Inflammatory macrophage treated with lipopolysaccharide for 4 hours (primary cell): Measurements from ENCODE around the gene ABCA13.

ENCODE experiments used
- DNase-seq: peaks from one replicate; pipeline ENCODE4 v3.0.0-alpha.2; 2020

The ABCA13 gene

DNA sequence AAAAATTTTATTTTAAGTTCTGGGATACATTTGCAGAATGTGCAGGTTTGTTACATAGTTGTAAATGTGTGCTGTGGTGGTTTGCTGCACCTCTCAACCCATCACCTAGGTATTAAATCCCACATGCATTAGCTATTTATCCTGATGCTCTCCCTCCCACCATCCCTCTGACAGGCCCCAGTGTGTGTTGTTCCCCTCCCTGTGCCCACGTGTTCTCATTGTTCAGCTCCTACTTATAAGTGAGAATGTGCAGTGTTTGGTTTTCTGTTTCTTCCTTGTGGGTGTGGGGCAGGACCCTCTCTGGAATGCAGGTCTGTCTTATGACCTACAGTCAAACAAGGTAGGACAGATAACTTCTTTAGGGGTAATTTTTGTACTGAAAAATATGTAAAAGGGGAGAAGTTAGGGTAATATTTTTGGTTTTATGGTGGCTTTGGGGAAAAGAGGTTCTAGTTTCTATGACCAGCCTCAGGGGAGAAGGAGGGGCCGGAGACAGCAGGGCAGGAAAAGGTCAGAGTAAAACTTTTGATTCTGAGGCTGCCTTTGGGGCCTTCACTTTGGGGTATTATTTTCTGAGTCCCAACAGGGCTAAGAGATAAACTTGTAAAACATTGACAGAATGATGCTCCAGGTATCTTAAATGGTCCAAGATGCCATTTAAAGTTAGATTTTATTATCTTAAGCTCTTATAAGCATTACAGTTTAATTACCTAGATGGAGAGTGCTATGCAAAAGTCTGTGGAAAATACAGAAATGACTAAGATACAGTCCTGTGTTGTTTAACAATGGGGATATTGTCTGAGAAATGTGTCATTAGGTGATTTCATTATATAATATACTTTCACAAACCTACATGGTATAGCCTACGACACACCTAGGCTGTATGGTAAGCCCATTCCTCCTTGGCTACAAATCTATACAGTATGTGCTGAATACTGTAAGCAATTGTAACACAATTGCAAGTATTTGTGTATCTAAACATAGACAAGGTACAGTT, 354.8 kb downstream of the ABCA13 start:
- no peak for DNase-seq

DNA sequence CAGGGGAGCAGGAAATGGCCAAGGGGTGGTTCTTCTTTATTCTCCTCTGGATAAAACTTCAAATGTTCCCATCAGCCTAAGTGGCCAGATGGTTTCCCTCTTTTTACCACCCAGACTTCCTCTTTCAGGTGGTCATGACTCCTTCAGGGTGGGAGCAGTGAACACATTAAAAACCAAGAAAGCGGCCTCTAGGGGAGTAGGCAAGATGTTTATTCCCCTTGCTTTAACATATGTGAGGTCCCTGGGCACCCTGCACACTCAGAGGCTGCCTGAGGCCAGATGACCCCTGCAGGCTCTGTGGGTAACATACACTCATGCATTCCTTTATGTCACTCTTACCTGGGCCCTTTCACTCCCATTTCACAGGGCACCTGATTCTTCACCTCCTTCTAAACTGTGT, 357.4 kb downstream of the ABCA13 start:
- DNase-seq: no peak

GRCh38 chr7:48537561-48537960, 366.3 kb downstream of the ABCA13 start:
- DNase-seq: no peak

DNA sequence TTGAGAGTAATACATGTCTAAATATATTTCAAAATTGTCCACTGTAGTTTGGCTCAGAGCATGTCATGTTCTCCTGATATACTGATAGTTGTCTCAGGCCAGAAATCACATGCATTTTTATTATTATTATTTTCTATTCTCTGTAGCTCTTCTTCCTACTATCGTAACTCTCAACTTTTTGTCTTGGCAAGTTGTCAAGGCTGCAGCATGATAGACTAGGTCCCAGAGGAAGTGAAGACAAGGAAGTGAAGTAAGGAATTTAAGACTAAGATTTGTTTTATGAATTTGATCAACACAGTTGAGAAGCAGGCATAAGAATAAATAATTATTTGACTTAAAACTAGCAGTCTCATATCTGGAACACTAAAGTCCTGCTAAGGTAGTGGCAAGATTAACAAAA, 369.5 kb downstream of the ABCA13 start:
- peak; percentile 18 for DNase-seq

DNA sequence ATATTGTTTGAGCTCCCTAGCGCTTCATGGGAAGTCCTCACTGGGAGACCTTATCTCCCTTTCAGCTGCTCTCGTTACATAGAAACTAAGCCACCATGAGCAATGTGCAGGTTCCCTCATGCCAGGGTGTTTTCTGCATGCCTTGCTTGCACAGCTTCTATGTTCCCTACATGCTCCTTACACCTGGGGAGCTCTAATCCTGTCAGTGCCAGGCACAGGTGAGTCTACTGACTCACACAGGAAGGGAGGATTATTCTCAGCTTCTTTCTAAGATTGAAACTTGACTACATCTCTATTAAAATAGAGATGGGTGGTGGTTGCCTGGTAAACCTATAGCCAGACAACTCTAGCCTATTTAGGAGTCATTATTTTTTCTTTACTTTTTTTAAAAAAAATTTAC, 377.4 kb downstream of the ABCA13 start:
- DNase-seq: no peak

GRCh38 chr7:48551652-48552051, 380.4 kb downstream of the ABCA13 start:
- DNase-seq: no peak

DNA sequence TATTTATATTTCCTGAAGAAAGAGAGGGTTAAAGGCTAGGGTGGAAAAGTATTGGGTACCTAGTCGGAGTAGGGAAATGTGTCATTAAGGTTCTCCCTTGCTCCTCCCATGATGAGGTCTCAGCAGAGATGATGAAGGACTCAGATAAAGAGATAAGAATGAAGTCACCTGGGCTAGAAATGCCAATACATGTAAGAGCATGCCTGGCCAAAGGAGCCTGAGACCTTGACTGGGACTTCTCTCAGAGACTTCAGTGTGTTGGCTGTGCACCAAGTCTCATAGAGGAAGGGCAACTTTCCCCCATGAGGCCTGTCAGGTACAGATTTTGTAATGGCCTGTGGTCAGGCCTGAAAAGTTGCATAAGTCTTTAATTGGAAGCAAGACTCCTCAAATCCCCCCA, 392.1 kb downstream of the ABCA13 start:
- DNase-seq: no peak

- DNase-seq: no peak
Measured at GRCh38 chr7:48575516-48575915, 404.3 kb downstream of the ABCA13 start.

DNA sequence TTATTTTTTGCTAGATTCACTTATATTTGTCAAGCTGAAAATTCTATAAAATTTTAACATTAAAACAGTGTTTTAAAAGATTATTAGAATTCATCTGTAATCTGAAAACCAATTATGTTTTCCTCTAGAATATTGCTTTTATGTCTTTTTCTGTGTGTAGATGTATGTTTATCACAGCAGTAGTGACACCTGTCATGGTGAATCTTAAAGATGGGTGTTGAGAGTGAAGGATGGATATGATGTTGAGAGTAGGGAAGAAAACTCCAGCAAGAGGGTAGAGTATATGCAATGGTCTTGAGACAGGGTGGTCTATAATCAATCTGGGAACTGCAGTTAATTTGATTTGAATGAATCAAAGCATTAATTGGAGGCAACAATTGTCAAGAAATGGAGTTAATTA, 416.2 kb downstream of the ABCA13 start:
- DNase-seq: no peak

GRCh38 chr7:48594349-48594748, 423.1 kb downstream of the ABCA13 start:
- DNase-seq: no peak

- no peak for DNase-seq
Measured at GRCh38 chr7:48595756-48596155, 424.5 kb downstream of the ABCA13 start.

DNA sequence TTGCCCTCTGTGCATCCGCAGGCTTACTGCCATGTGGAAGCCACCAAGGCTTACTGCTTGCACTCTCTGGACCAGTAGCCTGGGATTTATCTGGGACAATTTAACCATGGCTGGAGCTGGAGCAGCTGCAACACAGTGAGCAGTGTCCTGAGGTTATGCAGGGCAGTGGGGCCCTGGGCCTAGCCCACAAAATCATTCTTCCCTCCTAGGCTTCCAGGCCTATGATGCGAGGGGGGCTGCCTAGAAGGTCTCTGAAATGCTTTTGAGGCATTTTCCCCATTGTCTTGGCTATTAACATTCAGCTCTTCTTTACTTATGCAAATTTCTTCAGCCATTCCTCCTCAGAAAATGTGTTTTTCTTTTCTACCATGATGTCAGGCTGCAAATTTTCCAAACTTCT, 439.4 kb downstream of the ABCA13 start:
- DNase-seq: no peak

- no peak for DNase-seq
Measured at GRCh38 chr7:48611993-48612392, 440.7 kb downstream of the ABCA13 start.

DNA sequence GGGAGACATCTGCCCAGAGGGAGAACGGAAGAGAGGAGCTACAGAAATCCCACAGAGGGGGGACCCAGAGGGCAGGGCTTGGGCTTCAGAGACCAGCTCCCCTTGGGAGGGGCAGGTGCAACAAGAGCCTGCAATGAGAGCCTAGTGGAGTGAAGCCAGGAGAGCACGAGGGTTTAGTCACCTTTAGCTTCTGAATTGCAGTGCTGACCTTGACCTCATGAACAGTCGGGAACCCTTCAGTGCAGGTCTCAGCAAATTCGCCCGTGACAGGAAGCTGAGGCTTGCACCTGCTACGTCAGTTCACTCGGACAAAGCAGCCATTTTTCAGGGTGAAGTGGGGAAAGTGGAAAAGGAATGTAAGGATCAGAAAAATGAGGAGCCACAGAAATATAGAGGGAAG, 446.2 kb downstream of the ABCA13 start:
- DNase-seq: no peak

DNA sequence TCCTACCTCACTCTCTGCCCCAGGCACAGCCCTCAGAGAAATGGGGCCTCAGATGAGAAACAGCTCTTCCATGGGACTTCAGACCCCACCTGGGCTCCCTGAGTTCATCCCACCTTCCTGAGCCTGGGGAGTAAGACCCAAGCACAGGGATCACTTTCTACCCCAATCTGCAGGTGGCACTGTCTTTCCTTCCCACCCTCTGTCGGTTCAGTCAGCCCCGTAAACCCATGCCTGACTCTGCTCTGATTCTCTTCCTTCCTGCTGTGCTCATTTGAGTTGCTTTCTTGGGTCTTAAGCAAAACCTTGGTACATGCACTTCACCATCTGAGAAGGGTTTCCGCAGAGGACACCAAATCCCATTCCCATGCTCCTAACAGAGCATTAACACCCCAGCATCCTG, 446.7 kb downstream of the ABCA13 start:
- no peak for DNase-seq

DNA sequence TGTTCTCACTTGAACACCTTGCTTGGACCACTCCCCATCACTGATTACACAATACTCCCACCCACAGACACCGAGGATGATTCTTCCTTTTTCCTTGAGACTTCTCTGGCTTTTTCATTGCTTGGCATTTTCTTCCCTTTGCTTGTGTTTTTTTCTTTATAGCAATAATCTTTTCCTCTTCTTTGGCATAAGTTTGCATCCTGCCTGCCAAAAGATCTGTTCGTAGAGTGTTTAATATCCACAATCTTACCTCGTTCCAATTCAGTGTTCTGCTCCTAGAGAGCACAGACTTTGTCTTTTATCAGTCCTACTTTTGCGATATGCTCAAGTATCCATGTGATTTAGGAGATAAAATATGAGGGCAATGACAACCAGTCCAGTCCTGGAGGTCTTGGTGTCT, 449.8 kb downstream of the ABCA13 start:
- no peak for DNase-seq

GRCh38 chr7:48627164-48627563, 455.9 kb downstream of the ABCA13 start:
- no peak for DNase-seq

DNA sequence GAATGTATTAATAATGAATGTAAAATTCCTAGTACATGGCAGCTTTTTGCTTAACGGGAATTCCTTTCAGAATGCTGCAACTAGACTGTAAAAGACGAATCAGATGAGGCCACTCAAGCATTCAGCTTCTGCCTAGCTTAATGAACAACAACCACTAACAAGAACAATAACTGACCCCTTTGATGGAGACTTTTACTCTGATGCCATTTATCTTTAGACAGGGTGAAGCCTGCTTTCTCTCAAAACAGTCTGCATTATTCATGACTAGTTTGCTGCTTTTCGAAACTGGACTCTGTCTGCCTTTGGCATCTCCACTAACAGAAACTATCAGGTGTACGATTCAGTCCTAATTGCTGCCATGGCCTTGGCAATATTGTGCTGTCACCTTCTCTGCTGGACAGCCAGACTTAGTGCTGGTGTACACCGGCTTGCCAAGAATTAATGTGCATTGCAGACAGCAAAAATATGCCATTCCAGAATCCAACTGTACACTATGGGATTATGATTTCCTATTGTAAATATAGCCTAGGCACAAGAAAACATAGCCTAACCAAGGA, 457.6 kb downstream of the ABCA13 start:
- no peak for DNase-seq

GRCh38 chr7:48634116-48634632, 462.9 kb downstream of the ABCA13 start:
- no peak for DNase-seq

DNA sequence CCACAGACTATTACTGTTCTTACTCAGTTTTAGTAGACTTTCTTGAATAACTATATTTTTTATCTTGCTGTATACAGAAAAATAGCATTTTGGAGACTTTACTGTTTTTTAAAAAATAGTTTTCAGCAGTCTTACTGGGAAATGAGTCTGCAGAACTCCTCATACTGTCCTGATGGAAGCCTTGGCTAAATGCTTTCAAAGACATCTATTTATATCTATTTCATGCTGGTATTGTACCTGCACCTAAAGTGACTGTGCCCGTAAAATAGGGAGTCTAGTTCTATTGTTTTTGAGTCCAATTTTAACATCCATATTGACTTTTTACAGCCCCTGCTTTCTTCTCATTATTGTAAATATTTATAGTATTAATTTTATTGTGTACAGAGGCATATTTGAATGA, 464.5 kb downstream of the ABCA13 start:
- DNase-seq: no peak

- DNase-seq: no peak
Measured at GRCh38 chr7:48636391-48637015, 465.2 kb downstream of the ABCA13 start.

- peak; percentile 21 for DNase-seq
Measured at GRCh38 chr7:48637382-48637781, 466.1 kb downstream of the ABCA13 start.

DNA sequence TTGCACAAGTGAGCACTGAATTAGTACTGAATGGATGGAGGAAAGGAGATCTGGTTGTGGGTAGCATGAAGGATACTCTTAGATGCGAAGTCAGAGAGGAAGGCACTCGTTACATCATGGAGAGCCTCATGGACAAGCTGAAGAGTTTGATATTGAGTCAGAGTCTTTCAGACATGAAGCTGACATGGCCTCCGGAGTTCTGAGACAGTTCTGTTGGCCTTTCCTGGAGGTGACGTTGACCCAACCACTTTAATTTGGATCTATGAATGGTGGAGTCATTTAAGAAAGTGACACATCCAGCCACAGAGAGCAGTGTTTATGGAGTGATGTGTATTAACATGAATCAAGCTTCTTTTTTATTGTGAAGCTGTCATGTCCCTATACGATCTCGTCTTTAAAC, 466.8 kb downstream of the ABCA13 start:
- DNase-seq: no peak
